ENCODE measurements around the gene C16orf89. TPM values are rescaled to one million over a fixed set of nuclear protein-coding genes. Genes with fewer than 3 reads are reported as not detected.

Gene C16orf89
- polyA plus RNA-seq, 1 of the 3 experiments (the other 2 are of a cell fraction): not detected

- TF ChIP-seq SMC3 (IDR thresholded peaks at IDR 0.05; ENCODE audit: low read depth, low read length) (no peak), SIN3A (IDR thresholded peaks at IDR 0.05; ENCODE audit: borderline replicate concordance, low read depth, low read length) (no peak), TEAD4 (IDR thresholded peaks at IDR 0.05; ENCODE audit: borderline replicate concordance, insufficient read depth) (no peak), EZH2phosphoT487 (IDR thresholded peaks at IDR 0.05; ENCODE audit: borderline replicate concordance, low read depth) (no peak), REST (IDR thresholded peaks at IDR 0.05; ENCODE audit: low read depth, low read length) (no peak), POLR2AphosphoS5 (IDR thresholded peaks at IDR 0.05; ENCODE audit: low read depth, low read length) (no peak), TCF12 (IDR thresholded peaks at IDR 0.05) (no peak), FOXJ3 (CRISPR knock-in tag; IDR thresholded peaks at IDR 0.05) (no peak), YY1 (IDR thresholded peaks at IDR 0.05; ENCODE audit: low read depth) (no peak), EP300 (IDR thresholded peaks at IDR 0.05; ENCODE audit: borderline replicate concordance in 1 of 2, low read depth in 1 of 2, low read length in 1 of 2) (no peak), RCOR1 (IDR thresholded peaks at IDR 0.05; ENCODE audit: low read length) (no peak; the same call in 1 of the 2 replicates)
- TF ChIP-seq, protein P1, sequence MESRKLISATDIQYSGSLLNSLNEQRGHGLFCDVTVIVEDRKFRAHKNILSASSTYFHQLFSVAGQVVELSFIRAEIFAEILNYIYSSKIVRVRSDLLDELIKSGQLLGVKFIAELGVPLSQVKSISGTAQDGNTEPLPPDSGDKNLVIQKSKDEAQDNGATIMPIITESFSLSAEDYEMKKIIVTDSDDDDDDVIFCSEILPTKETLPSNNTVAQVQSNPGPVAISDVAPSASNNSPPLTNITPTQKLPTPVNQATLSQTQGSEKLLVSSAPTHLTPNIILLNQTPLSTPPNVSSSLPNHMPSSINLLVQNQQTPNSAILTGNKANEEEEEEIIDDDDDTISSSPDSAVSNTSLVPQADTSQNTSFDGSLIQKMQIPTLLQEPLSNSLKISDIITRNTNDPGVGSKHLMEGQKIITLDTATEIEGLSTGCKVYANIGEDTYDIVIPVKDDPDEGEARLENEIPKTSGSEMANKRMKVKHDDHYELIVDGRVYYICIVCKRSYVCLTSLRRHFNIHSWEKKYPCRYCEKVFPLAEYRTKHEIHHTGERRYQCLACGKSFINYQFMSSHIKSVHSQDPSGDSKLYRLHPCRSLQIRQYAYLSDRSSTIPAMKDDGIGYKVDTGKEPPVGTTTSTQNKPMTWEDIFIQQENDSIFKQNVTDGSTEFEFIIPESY (IDR thresholded peaks at IDR 0.05; ENCODE audit: borderline replicate concordance, low read depth): no peak
- Histone ChIP-seq H3K4me1 (ENCODE audit: control insufficient read depth in 1 of 2, insufficient read depth in 2 of 2, low read depth in 1 of 2, low read length in 1 of 2) (no peaks in the 10 kb centered on the region), H3K9ac (no peak overlapping the region), H3K9me2 (no peaks in the 10 kb centered on the region), H4K20me1 (ENCODE audit: insufficient read depth) (no peaks in the 10 kb centered on the region), H3K27ac (ENCODE audit: low read depth in 2 of 2, low read length in 1 of 2) (no peak overlapping the region), H3K9me3 (no peaks in the 10 kb centered on the region), H3K79me2 (ENCODE audit: insufficient read depth) (no peaks in the 10 kb centered on the region), H3K27me3 (ENCODE audit: insufficient read depth) (no peaks in the 10 kb centered on the region), H3K36me3 (replicated peaks in 1 of 2; ENCODE audit: control insufficient read depth in 1 of 2, insufficient read depth in 2 of 2, low read length in 1 of 2) (no peaks in the 10 kb centered on the region), H2AFZ (ENCODE audit: low read depth) (no peak overlapping the region), H3F3A (replicated peaks; ENCODE audit: insufficient read depth) (no peaks in the 10 kb centered on the region), H3K4me3 (ENCODE audit: low read depth in 2 of 2, low read length in 1 of 2) (no peak overlapping the region), H3K4me2 (no peak overlapping the region)
- no peak for DNase-seq
- ChIA-PET CTCF (interaction anchor here (2.5 kb wide), 1 partner anchor 46 kb away, joined by 6 read pairs; no protein-coding TSS in a partner anchor), POLR2A (no interaction called here)
- WGBS (ENCODE audit: low lambda C conversion rate): 48% methylated on average over 3 of the region's 3 CpGs
These were observed 63.0 kb downstream of the C16orf89 start for GRCh38 chr16:5002699-5003143.

All from SK-N-SH (cell line).